GM23338 (cell line): ENCODE data around the gene HTR3B.
"Not testable (repeated sequence)": the region's sequence is repeated elsewhere in the genome, so short reads cannot be mapped to it uniquely, and the experiment has no call there.

Experiments used
- CTCF ChIP-seq, 2 experiments: fragments of 200-600 bp in 1 of 2; sonication (generic) in 1 of 2; conservative IDR thresholded peaks; 2 replicates each; pipeline versions ENCODE4 v1.5.1 to v1.6.1; 2016 to 2017; ENCODE audit warnings: antibody characterized with exemption in 2 of 2, low read depth in 2 of 2, mild to moderate bottlenecking in 2 of 2, moderate library complexity in 1 of 2
- EZH2 ChIP-seq: fragments of 200-600 bp; sonication (generic); IDR thresholded peaks from one replicate; pipeline ENCODE4 v1.8.0; 2017; ENCODE audit warnings: antibody characterized with exemption, mild to moderate bottlenecking, low read depth; ENCODE audit not compliant: unreplicated experiment
- EZH2phosphoT487 ChIP-seq: fragments of 200-600 bp; sonication (generic); IDR thresholded peaks from one replicate; pipeline ENCODE4 v1.8.1; 2018; ENCODE audit warnings: antibody characterized with exemption; ENCODE audit not compliant: unreplicated experiment
- POLR2AphosphoS5 ChIP-seq: IDR thresholded peaks from 2 replicates; pipeline ENCODE4 v1.6.1; 2016; ENCODE audit warnings: antibody characterized with exemption, low read depth
- REST ChIP-seq: IDR thresholded peaks from one replicate; pipeline ENCODE4 v1.6.1; 2018; ENCODE audit warnings: antibody characterized with exemption; ENCODE audit not compliant: unreplicated experiment
- STAT1 ChIP-seq: IDR thresholded peaks from one replicate; pipeline ENCODE4 v1.6.1; 2016; ENCODE audit warnings: antibody characterized with exemption; ENCODE audit not compliant: unreplicated experiment
- TF ChIP-seq, protein P1 (sequence below): IDR thresholded peaks from 2 replicates; pipeline ENCODE4 v1.6.1; 2016; ENCODE audit warnings: antibody characterized with exemption

- not testable (repeated sequence) for TF ChIP-seq EZH2; REST; CTCF (conservative IDR thresholded peaks at IDR 0.05; ENCODE audit: low read depth in 2 of 2); STAT1; EZH2phosphoT487; POLR2AphosphoS5
- TF ChIP-seq, protein P1, sequence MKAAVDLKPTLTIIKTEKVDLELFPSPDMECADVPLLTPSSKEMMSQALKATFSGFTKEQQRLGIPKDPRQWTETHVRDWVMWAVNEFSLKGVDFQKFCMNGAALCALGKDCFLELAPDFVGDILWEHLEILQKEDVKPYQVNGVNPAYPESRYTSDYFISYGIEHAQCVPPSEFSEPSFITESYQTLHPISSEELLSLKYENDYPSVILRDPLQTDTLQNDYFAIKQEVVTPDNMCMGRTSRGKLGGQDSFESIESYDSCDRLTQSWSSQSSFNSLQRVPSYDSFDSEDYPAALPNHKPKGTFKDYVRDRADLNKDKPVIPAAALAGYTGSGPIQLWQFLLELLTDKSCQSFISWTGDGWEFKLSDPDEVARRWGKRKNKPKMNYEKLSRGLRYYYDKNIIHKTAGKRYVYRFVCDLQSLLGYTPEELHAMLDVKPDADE, result not testable (repeated sequence)
These were observed 29.6 kb downstream of the HTR3B start for GRCh38 chr11:113934193-113934592.
